ENCODE data around the gene SYNJ1. TPM values are rescaled to one million over a fixed set of nuclear protein-coding genes. Genes with fewer than 3 reads are reported as not detected.

The SYNJ1 gene
- total and polyA plus RNA-seq, 2 experiments from 2014 or later, result 1.4 to 4.2 TPM

- peak; percentile 87 for DNase-seq (ENCODE audit: low spot score)
- peaks cover 46% of the 10 kb centered on the region for H3K36me3 ChIP-seq (ENCODE audit: insufficient read depth)
Observed at GRCh38 chr21:32604464-32604863, 123.3 kb downstream of the SYNJ1 start.

More at GRCh38 chr21:32604464-32604863, 123.3 kb downstream of the SYNJ1 start:
- H3K4me1 Mint-ChIP-seq, result peaks cover 63% of the 10 kb centered on the region
- H3K27me3 Mint-ChIP-seq (ENCODE audit: insufficient read depth, low read depth, poor library complexity), result peaks cover 12% of the 10 kb centered on the region
- H3K27ac Mint-ChIP-seq, result peak overlapping the region; percentile 96
- peaks cover 89% of the 10 kb centered on the region for H3K36me3 Mint-ChIP-seq (ENCODE audit: low read depth)
- H3K4me3 ChIP-seq, result no peak overlapping the region
- no peaks in the 10 kb centered on the region for H3K27me3 ChIP-seq (ENCODE audit: insufficient read depth)
- ATAC-seq, result peak; percentile 85
- H3K27ac ChIP-seq (ENCODE audit: low read depth), result peak overlapping the region; percentile 95
- peaks cover 46% of the 10 kb centered on the region for H3K4me1 ChIP-seq (ENCODE audit: insufficient read depth)
- H2AFZ ChIP-seq, result no peak overlapping the region
- peaks cover 14% of the 10 kb centered on the region for H4K20me1 ChIP-seq (replicated peaks; ENCODE audit: insufficient read depth)
- no peaks in the 10 kb centered on the region for H3K9me2 ChIP-seq (ENCODE audit: insufficient read depth)
- TF ChIP-seq STAT1 (IDR thresholded peaks at IDR 0.05; ENCODE audit: unreplicated experiment) (no peak), JUNB (IDR thresholded peaks at IDR 0.05; ENCODE audit: unreplicated experiment) (no peak), ZNF462 (CRISPR knock-in tag; IDR thresholded peaks at IDR 0.05) (peak; percentile 69), ZNF114 (CRISPR knock-in tag; IDR thresholded peaks at IDR 0.05) (no peak), ZNF331 (CRISPR knock-in tag; IDR thresholded peaks at IDR 0.05; ENCODE audit: low read depth) (no peak), EZH2 (IDR thresholded peaks at IDR 0.05; ENCODE audit: low read depth, unreplicated experiment) (no peak), CTCF (conservative IDR thresholded peaks at IDR 0.05; ENCODE audit: low read depth in 2 of 2) (no peak), ETS1 (IDR thresholded peaks at IDR 0.05) (no peak), REST (IDR thresholded peaks at IDR 0.05; ENCODE audit: unreplicated experiment) (no peak)
- H3K79me2 ChIP-seq (replicated peaks; ENCODE audit: insufficient read depth), result peaks cover 9% of the 10 kb centered on the region
- H3F3A ChIP-seq (replicated peaks; ENCODE audit: low read depth), result peaks cover 36% of the 10 kb centered on the region
- H3K4me3 Mint-ChIP-seq, result peak overlapping the region; percentile 38
- H3K4me2 ChIP-seq, result peak overlapping the region; percentile 66
- H3K9me3 Mint-ChIP-seq, result no peaks in the 10 kb centered on the region
